ENCODE data around the gene TLCD5.
A peak's percentile ranks its signal among the peaks of the same experiment; 100 is the strongest.

DNA sequence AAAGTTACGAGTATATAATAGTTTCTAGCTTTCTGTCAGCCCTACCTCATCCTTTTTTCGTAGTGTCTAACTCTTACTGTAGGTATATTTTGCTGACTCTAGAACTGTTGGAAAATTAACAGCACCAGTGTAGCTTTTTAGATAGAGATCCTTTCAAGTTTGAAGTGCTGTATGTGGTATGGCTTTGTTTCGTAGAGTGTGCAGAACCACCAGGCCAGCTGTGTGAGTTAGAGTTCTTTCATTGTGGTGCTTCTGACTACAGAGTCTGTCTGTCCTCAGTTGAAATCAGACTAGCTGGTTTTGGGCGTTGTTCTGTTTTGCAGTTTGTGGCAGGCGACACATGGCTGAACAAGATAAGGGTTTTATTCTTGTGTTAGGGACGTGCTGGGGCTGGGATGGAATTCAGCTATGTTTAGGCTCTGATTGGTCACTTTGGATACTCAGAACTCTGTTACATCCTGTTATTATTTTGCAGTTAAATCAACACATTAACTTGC is 14.3 kb downstream of the TLCD5 start:
- TF ChIP-seq, protein P1, sequence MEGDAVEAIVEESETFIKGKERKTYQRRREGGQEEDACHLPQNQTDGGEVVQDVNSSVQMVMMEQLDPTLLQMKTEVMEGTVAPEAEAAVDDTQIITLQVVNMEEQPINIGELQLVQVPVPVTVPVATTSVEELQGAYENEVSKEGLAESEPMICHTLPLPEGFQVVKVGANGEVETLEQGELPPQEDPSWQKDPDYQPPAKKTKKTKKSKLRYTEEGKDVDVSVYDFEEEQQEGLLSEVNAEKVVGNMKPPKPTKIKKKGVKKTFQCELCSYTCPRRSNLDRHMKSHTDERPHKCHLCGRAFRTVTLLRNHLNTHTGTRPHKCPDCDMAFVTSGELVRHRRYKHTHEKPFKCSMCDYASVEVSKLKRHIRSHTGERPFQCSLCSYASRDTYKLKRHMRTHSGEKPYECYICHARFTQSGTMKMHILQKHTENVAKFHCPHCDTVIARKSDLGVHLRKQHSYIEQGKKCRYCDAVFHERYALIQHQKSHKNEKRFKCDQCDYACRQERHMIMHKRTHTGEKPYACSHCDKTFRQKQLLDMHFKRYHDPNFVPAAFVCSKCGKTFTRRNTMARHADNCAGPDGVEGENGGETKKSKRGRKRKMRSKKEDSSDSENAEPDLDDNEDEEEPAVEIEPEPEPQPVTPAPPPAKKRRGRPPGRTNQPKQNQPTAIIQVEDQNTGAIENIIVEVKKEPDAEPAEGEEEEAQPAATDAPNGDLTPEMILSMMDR (IDR thresholded peaks at IDR 0.05): no peak
- peak in 3 of 4 donors; percentile 48 to 64 (median 48) for TF ChIP-seq POLR2AphosphoS5 (IDR thresholded peaks at IDR 0.05)
